ENCODE data around the gene PBX1.

GRCh38 chr1:164885311-164885710 lies 326.3 kb downstream of the PBX1 start:
- TF ChIP-seq CTCF (IDR thresholded peaks at IDR 0.05; ENCODE audit: borderline replicate concordance, extremely low read depth, low read length, poor library complexity, severe bottlenecking), result no peak
- TF ChIP-seq EZH2 (IDR thresholded peaks at IDR 0.05; ENCODE audit: borderline replicate concordance, low read depth, low read length, severe bottlenecking), result no peak

Measured in DND-41 (cell line).